HEK293 (cell line): ENCODE results near the gene LIN37.

ENCODE experiments used
- CTCF ChIA-PET: fragments of 350-600 bp; formaldehyde crosslinking; extraction: SDS; loops from one replicate; lab custom pipeline; 2021; ENCODE audit warnings: antibody characterized with exemption; lab: Yijun Ruan, JAX
- POLR2A ChIA-PET: fragments of 300-600 bp; formaldehyde crosslinking; extraction: SDS; loops from one replicate; lab custom pipeline; 2020; ENCODE audit warnings: antibody characterized with exemption, inconsistent platforms; lab: Yijun Ruan, JAX
- H3K27ac ChIP-seq: fragments of 200-500 bp; sonication (Bioruptor generic); 2 replicates; pipeline ENCODE4 v1.5.1; 2014; ENCODE audit warnings: low read depth, low read length, control low read depth, inconsistent platforms; ENCODE audit errors: extremely low read depth
- H3K36me3 ChIP-seq, 2 experiments: fragments of 200-500 bp in 1 of 2; sonication (Bioruptor generic) in 1 of 2; 1 replicate in 1 of 2; 2 replicates in 1 of 2; pipeline ENCODE4 v1.5.1; 2014 to 2017; ENCODE audit warnings: inconsistent platforms in 2 of 2, low read length in 2 of 2; ENCODE audit not compliant: control insufficient read depth in 2 of 2, insufficient read depth in 1 of 2
- H3K4me1 ChIP-seq: fragments of 200-500 bp; sonication (Bioruptor generic); 2 replicates; pipeline ENCODE4 v1.5.1; 2014; ENCODE audit warnings: mild to moderate bottlenecking, low read length, inconsistent platforms; ENCODE audit not compliant: control insufficient read depth, insufficient read depth
- H3K4me3 ChIP-seq: 2 replicates; pipeline ENCODE4 v1.5.1; 2011; ENCODE audit warnings: low read depth, mild to moderate bottlenecking, control low read depth, low read length, moderate library complexity
- H3K9me3 ChIP-seq: fragments of 200-500 bp; sonication (Bioruptor generic); 2 replicates; pipeline ENCODE4 v1.5.1; 2014; ENCODE audit warnings: low read depth, low read length, inconsistent platforms; ENCODE audit not compliant: control insufficient read depth, insufficient read depth
- GFI1B ChIP-seq: fragments of 450-650 bp; formaldehyde crosslinking; IDR thresholded peaks from 2 replicates; pipeline ENCODE4 v1.5.1; 2016; ENCODE audit warnings: missing biosample characterization, missing genetic modification characterization
- KLF8 ChIP-seq: fragments of 450-650 bp; formaldehyde crosslinking; IDR thresholded peaks from 2 replicates; pipeline ENCODE4 v1.5.1; 2016; ENCODE audit warnings: missing biosample characterization, missing genetic modification characterization
- MZF1 ChIP-seq: fragments of 450-650 bp; formaldehyde crosslinking; IDR thresholded peaks from 2 replicates; pipeline ENCODE4 v1.5.1; 2017; ENCODE audit warnings: missing biosample characterization, missing genetic modification characterization, borderline replicate concordance
- OVOL3 ChIP-seq: fragments of 450-650 bp; formaldehyde crosslinking; IDR thresholded peaks from 2 replicates; pipeline ENCODE4 v1.5.1; 2016; ENCODE audit warnings: missing biosample characterization, missing genetic modification characterization
- PRDM1 ChIP-seq: fragments of 450-650 bp; formaldehyde crosslinking; IDR thresholded peaks from 2 replicates; pipeline ENCODE4; 2016; ENCODE audit warnings: missing biosample characterization, missing genetic modification characterization
- ZBTB49 ChIP-seq: fragments of 450-650 bp; formaldehyde crosslinking; IDR thresholded peaks from 2 replicates; pipeline ENCODE4 v1.5.1; 2016; ENCODE audit warnings: missing biosample characterization, missing genetic modification characterization, low read depth
- ZBTB6 ChIP-seq: fragments of 450-650 bp; formaldehyde crosslinking; IDR thresholded peaks from 2 replicates; pipeline ENCODE4 v1.5.1; 2017; ENCODE audit warnings: missing biosample characterization, missing genetic modification characterization
- ZBTB7A ChIP-seq: fragments of 450-650 bp; formaldehyde crosslinking; IDR thresholded peaks from 2 replicates; pipeline ENCODE4 v1.5.1; 2016; ENCODE audit warnings: low read depth, missing biosample characterization, missing genetic modification characterization
- ZNF10 ChIP-seq: fragments of 450-650 bp; formaldehyde crosslinking; IDR thresholded peaks from 2 replicates; pipeline ENCODE4 v1.5.1; 2017; ENCODE audit warnings: missing biosample characterization, missing genetic modification characterization
- ZNF114 ChIP-seq: fragments of 450-650 bp; formaldehyde crosslinking; IDR thresholded peaks from 2 replicates; pipeline ENCODE4 v1.5.0; 2017; ENCODE audit warnings: missing biosample characterization, missing genetic modification characterization
- ZNF155 ChIP-seq: fragments of 450-650 bp; formaldehyde crosslinking; IDR thresholded peaks from 2 replicates; pipeline ENCODE4 v1.5.1; 2016; ENCODE audit warnings: missing biosample characterization, missing genetic modification characterization
- ZNF169 ChIP-seq: fragments of 450-650 bp; formaldehyde crosslinking; IDR thresholded peaks from 2 replicates; pipeline ENCODE4 v1.5.1; 2016; ENCODE audit warnings: missing biosample characterization, missing genetic modification characterization
- ZNF24 ChIP-seq: fragments of 450-650 bp; formaldehyde crosslinking; IDR thresholded peaks from 2 replicates; pipeline ENCODE4 v1.5.1; 2016; ENCODE audit warnings: missing biosample characterization, missing genetic modification characterization
- ZNF394 ChIP-seq: fragments of 450-650 bp; formaldehyde crosslinking; IDR thresholded peaks from 2 replicates; pipeline ENCODE4 v1.5.1; 2016; ENCODE audit warnings: missing biosample characterization, missing genetic modification characterization, mild to moderate bottlenecking, moderate library complexity, borderline replicate concordance
- ZNF514 ChIP-seq: fragments of 450-650 bp; formaldehyde crosslinking; IDR thresholded peaks from 2 replicates; pipeline ENCODE4 v1.5.1; 2016; ENCODE audit warnings: missing biosample characterization, missing genetic modification characterization
- ZNF561 ChIP-seq: fragments of 450-650 bp; IDR thresholded peaks from 2 replicates; pipeline ENCODE4 v1.5.1; 2018; ENCODE audit warnings: missing biosample characterization, missing genetic modification characterization, borderline replicate concordance
- ZNF600 ChIP-seq: fragments of 450-650 bp; formaldehyde crosslinking; IDR thresholded peaks from 2 replicates; pipeline ENCODE4 v1.5.1; 2016; ENCODE audit warnings: missing biosample characterization, missing genetic modification characterization
- ZNF660 ChIP-seq: fragments of 450-650 bp; IDR thresholded peaks from 2 replicates; pipeline ENCODE4 v1.5.1; 2018; ENCODE audit warnings: missing biosample characterization, mild to moderate bottlenecking, missing genetic modification characterization
- ZNF664 ChIP-seq: fragments of 450-650 bp; formaldehyde crosslinking; IDR thresholded peaks from 2 replicates; pipeline ENCODE4 v1.5.1; 2016; ENCODE audit warnings: missing biosample characterization, missing genetic modification characterization
- TF ChIP-seq, protein P1 (sequence below): fragments of 450-650 bp; formaldehyde crosslinking; IDR thresholded peaks from 2 replicates; pipeline ENCODE4 v1.5.1; 2016; ENCODE audit warnings: missing biosample characterization, missing genetic modification characterization, low read depth
- TF ChIP-seq, protein P2 (sequence below): fragments of 450-650 bp; formaldehyde crosslinking; conservative IDR thresholded peaks from 2 replicates; pipeline ENCODE4 v1.5.1; 2016; ENCODE audit warnings: low read depth, missing biosample characterization, missing genetic modification characterization
- TF ChIP-seq, protein P3 (sequence below): fragments of 450-650 bp; formaldehyde crosslinking; IDR thresholded peaks from 2 replicates; pipeline ENCODE4 v1.5.1; 2016; ENCODE audit warnings: missing biosample characterization, missing genetic modification characterization

The LIN37 gene

DNA sequence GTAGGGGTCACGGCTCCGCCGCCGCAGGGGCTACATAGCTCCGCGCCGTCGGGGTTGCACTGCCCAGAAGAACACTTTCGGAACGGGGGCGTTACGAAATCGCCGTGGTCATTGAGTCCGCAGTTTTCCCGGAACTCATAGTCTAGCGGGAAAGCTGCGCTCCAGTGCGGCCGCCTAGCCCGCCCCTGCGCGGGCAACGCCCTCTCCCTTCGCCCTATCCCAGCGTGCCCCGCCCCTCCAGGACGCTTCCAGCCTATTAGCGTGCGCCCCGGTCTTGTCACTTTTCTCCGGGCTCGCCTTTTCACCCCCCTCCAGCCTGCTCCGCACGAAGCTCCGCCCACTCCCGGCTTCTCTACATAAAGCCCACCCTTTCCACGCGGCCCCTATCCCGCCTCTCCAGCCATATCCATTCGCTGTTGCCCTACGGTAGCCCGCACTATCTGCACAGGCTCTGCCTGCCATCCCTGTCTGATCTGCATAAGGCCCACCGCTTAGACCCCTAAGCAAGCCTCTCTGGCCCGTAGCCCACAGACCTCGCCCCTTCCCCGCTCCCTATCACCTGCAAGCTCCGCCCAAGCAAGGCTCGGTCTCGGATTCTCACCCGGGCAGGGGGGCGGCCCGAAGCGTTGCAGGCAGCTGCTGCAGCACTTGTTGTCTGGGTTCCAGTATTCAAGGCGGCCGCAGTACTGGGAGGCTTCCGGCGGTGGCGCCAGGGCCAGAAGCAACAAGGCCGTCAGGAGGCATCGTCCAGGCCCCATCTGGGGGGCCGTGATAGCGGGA lies 7.8 kb upstream of the LIN37 start (continued):
- TF ChIP-seq ZNF660 (tag by site-specific recombination) (peak; percentile 30), ZNF10 (tag by site-specific recombination) (peak; percentile 86; the same call in 1 of the 2 replicates), KLF8 (tag by site-specific recombination) (peak; percentile 97)
- TF ChIP-seq, all 188 proteins: peak for 68

GRCh38 chr19:35741203-35741515 lies 7.2 kb upstream of the LIN37 start:
- peaks cover 23% of the 10 kb centered on the region for H3K4me1 ChIP-seq
- ChIA-PET CTCF (interaction anchor here (0.5 to 1.6 kb wide), 9 partner anchors 10 to 193 kb away, joined by 3 to 7 read pairs (median 3); no protein-coding TSS in a partner anchor), POLR2A (interaction anchor here (0.6 to 7.7 kb wide), 37 partner anchors 7 to 473 kb away, joined by 3 to 204 read pairs (median 5); partner anchors contain the start of genes ALKBH6, ARHGAP33, COX6B1 and HSPB6)
- H3K27ac ChIP-seq, result peak overlapping the region; percentile 97
- H3K36me3 ChIP-seq, result peaks cover 48 to 52% of the 10 kb centered on the region in 2 experiments
- peak overlapping the region; percentile 39 for H3K4me3 ChIP-seq
- no peaks in the 10 kb centered on the region; the same call in 1 of the 2 replicates for H3K9me3 ChIP-seq
- TF ChIP-seq ZNF664 (tag by site-specific recombination) (no peak), ZNF600 (no peak), ZNF155 (tag by site-specific recombination) (no peak), MZF1 (peak; percentile 80; the same call in 1 of the 2 replicates), ZNF24 (tag by site-specific recombination) (no peak), ZNF514 (tag by site-specific recombination) (no peak), GFI1B (no peak; the same call in 1 of the 2 replicates), ZNF114 (no peak), ZNF394 (tag by site-specific recombination) (no peak), ZBTB49 (tag by site-specific recombination) (no peak), PRDM1 (tag by site-specific recombination) (no peak), ZBTB7A (tag by site-specific recombination) (no peak), ZBTB6 (tag by site-specific recombination) (0 out of 2 replicates have a peak, but pooled peaks have one; percentile 20), ZNF561 (tag by site-specific recombination) (0 out of 2 replicates have a peak, but pooled peaks have one; percentile 15), OVOL3 (tag by site-specific recombination) (no peak; the same call in 1 of the 2 replicates), ZNF169 (tag by site-specific recombination) (no peak)
- TF ChIP-seq, protein P1, sequence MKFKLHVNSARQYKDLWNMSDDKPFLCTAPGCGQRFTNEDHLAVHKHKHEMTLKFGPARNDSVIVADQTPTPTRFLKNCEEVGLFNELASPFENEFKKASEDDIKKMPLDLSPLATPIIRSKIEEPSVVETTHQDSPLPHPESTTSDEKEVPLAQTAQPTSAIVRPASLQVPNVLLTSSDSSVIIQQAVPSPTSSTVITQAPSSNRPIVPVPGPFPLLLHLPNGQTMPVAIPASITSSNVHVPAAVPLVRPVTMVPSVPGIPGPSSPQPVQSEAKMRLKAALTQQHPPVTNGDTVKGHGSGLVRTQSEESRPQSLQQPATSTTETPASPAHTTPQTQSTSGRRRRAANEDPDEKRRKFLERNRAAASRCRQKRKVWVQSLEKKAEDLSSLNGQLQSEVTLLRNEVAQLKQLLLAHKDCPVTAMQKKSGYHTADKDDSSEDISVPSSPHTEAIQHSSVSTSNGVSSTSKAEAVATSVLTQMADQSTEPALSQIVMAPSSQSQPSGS (tag by site-specific recombination), result no peak
- TF ChIP-seq, protein P2, sequence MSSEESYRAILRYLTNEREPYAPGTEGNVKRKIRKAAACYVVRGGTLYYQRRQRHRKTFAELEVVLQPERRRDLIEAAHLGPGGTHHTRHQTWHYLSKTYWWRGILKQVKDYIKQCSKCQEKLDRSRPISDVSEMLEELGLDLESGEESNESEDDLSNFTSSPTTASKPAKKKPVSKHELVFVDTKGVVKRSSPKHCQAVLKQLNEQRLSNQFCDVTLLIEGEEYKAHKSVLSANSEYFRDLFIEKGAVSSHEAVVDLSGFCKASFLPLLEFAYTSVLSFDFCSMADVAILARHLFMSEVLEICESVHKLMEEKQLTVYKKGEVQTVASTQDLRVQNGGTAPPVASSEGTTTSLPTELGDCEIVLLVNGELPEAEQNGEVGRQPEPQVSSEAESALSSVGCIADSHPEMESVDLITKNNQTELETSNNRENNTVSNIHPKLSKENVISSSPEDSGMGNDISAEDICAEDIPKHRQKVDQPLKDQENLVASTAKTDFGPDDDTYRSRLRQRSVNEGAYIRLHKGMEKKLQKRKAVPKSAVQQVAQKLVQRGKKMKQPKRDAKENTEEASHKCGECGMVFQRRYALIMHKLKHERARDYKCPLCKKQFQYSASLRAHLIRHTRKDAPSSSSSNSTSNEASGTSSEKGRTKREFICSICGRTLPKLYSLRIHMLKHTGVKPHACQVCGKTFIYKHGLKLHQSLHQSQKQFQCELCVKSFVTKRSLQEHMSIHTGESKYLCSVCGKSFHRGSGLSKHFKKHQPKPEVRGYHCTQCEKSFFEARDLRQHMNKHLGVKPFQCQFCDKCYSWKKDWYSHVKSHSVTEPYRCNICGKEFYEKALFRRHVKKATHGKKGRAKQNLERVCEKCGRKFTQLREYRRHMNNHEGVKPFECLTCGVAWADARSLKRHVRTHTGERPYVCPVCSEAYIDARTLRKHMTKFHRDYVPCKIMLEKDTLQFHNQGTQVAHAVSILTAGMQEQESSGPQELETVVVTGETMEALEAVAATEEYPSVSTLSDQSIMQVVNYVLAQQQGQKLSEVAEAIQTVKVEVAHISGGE (tag by site-specific recombination), result peak; percentile 13; the same call in 1 of the 2 replicates
- TF ChIP-seq, protein P3, sequence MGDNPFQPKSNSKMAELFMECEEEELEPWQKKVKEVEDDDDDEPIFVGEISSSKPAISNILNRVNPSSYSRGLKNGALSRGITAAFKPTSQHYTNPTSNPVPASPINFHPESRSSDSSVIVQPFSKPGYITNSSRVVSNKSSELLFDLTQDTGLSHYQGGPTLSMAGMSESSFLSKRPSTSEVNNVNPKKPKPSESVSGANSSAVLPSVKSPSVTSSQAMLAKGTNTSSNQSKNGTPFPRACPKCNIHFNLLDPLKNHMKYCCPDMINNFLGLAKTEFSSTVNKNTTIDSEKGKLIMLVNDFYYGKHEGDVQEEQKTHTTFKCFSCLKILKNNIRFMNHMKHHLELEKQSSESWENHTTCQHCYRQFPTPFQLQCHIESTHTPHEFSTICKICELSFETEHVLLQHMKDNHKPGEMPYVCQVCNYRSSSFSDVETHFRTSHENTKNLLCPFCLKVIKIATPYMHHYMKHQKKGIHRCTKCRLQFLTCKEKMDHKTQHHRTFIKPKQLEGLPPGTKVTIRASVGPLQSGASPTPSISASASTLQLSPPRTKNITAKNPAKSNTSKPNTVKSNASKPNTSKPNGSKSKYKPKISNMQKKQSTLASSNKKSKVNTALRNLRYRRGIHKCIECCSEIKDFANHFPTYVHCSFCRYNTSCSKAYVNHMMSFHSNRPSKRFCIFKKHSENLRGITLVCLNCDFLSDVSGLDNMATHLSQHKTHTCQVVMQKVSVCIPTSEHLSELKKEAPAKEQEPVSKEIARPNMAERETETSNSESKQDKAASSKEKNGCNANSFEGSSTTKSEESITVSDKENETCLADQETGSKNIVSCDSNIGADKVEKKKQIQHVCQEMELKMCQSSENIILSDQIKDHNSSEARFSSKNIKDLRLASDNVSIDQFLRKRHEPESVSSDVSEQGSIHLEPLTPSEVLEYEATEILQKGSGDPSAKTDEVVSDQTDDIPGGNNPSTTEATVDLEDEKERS (tag by site-specific recombination), result no peak
